AG04450 (cell line): ENCODE results near the gene KIFC1. TPM values are rescaled to one million over a fixed set of nuclear protein-coding genes. Genes with fewer than 3 reads are reported as not detected.
"Not testable (repeated sequence)": the region's sequence is repeated elsewhere in the genome, so short reads cannot be mapped to it uniquely, and the experiment has no call there.

ENCODE experiments used
- CTCF ChIA-PET: fragments of 300-600, 350-600 bp; formaldehyde crosslinking; extraction: SDS; loops from one replicate; lab custom pipeline; 2022; ENCODE audit warnings: antibody characterized with exemption, inconsistent platforms; lab: Charles Lee
- POLR2A ChIA-PET: fragments of 350-600 bp; formaldehyde crosslinking; extraction: SDS; loops from one replicate; lab custom pipeline; 2021; ENCODE audit warnings: antibody characterized with exemption, inconsistent platforms; lab: Yijun Ruan, JAX
- DNase-seq: peaks from one replicate; pipeline ENCODE4 v3.0.0-alpha.2; 2011; ENCODE audit warnings: low read depth, low spot score
- H3K27ac ChIP-seq: one replicate; pipeline ENCODE4 v1.5.1; 2012; ENCODE audit warnings: low read depth, low read length, control low read depth
- H3K27me3 ChIP-seq: one replicate; pipeline ENCODE4 v1.6.0; 2012; ENCODE audit warnings: low read length; ENCODE audit not compliant: control insufficient read depth, insufficient read depth
- H3K4me3 ChIP-seq: 2 replicates; pipeline ENCODE4 v1.5.1; 2011; ENCODE audit warnings: mild to moderate bottlenecking, low read depth, low read length, control low read depth
- H3K9me3 ChIP-seq: 2 replicates; pipeline ENCODE4 v1.5.1; 2012; ENCODE audit warnings: low read length; ENCODE audit not compliant: control insufficient read depth, insufficient read depth
- polyA plus RNA-seq: library from polyadenylated mRNA; depleted of rRNA; stranded (reverse); fragments of >200 nt; gene quantifications from 2 replicates; pipeline ENCODE4 v1.2.3, GENCODE V29; 2011
- TF ChIP-seq, protein P1 (sequence below): IDR thresholded peaks from 2 replicates; pipeline ENCODE4 v1.5.1; 2011; ENCODE audit warnings: low read depth, low read length, control low read depth, inconsistent platforms

KIFC1 gene
- polyA plus RNA-seq, 1 experiment = 10.2 TPM

DNA sequence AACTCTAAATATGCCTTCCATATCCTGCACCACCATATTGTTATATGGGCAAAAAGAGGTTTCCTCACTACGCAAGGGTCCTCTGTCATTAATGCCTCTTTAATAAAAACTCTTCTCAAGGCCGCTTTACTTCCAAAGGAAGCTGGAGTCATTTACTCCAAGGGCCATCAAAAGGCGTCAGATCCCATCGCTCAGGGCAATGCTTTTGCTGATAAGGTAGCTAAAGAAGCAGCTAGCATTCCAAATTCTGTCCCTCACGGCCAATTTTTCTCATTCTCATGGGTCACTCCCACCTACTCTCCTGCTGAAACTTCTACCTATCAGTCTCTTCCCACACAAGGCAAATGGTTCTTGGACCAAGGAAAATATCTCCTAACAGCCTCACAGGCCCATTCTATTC lies 43.8 kb upstream of the KIFC1 start:
- CTCF ChIA-PET = no interaction called here
- POLR2A ChIA-PET = no interaction called here
- TF ChIP-seq, protein P1, sequence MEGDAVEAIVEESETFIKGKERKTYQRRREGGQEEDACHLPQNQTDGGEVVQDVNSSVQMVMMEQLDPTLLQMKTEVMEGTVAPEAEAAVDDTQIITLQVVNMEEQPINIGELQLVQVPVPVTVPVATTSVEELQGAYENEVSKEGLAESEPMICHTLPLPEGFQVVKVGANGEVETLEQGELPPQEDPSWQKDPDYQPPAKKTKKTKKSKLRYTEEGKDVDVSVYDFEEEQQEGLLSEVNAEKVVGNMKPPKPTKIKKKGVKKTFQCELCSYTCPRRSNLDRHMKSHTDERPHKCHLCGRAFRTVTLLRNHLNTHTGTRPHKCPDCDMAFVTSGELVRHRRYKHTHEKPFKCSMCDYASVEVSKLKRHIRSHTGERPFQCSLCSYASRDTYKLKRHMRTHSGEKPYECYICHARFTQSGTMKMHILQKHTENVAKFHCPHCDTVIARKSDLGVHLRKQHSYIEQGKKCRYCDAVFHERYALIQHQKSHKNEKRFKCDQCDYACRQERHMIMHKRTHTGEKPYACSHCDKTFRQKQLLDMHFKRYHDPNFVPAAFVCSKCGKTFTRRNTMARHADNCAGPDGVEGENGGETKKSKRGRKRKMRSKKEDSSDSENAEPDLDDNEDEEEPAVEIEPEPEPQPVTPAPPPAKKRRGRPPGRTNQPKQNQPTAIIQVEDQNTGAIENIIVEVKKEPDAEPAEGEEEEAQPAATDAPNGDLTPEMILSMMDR = no peak

GRCh38 chr6:33355860-33356259 lies 35.8 kb upstream of the KIFC1 start:
- DNase-seq, H3K9me3 ChIP-seq, POLR2A ChIA-PET, H3K27ac ChIP-seq, CTCF ChIA-PET, H3K4me3 ChIP-seq: not testable (repeated sequence)
- H3K27me3 ChIP-seq = peaks cover 17% of the 10 kb centered on the region

More for the DNA sequence above, 43.8 kb upstream of the KIFC1 start:
- DNase-seq = no peak
- Histone ChIP-seq H3K27ac (no peak overlapping the region), H3K4me3 (no peak overlapping the region), H3K27me3 (peaks cover 6% of the 10 kb centered on the region), H3K9me3 (no peaks in the 10 kb centered on the region)

DNA sequence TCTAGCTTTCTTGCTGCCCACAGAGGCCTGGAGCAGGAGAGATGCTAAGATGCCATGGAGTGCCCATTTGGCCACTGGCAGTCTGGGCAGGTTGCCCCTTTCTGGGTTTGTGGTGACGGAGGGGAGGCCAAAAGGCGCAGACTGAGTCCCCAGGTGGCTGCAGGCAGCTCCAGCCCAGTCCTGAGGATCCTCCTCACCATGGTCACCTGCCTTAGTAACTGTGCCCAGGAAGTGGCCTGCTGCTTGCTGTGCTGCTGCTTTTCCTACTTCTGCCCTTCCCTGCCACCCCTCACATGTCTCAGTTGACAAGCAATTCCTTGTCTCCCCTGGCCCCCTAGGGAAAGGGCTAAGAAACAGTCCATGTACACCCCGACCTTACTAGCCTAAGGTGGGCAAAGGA lies 35.3 kb upstream of the KIFC1 start:
- DNase-seq = no peak
- POLR2A ChIA-PET = no interaction called here
- no peaks in the 10 kb centered on the region; the same call in 1 of the 2 replicates for H3K9me3 ChIP-seq
- H3K27me3 ChIP-seq = peaks cover 17% of the 10 kb centered on the region
- H3K4me3 ChIP-seq = no peak overlapping the region
- TF ChIP-seq, protein P1 = no peak
- CTCF ChIA-PET = no interaction called here
- H3K27ac ChIP-seq = no peak overlapping the region

DNA sequence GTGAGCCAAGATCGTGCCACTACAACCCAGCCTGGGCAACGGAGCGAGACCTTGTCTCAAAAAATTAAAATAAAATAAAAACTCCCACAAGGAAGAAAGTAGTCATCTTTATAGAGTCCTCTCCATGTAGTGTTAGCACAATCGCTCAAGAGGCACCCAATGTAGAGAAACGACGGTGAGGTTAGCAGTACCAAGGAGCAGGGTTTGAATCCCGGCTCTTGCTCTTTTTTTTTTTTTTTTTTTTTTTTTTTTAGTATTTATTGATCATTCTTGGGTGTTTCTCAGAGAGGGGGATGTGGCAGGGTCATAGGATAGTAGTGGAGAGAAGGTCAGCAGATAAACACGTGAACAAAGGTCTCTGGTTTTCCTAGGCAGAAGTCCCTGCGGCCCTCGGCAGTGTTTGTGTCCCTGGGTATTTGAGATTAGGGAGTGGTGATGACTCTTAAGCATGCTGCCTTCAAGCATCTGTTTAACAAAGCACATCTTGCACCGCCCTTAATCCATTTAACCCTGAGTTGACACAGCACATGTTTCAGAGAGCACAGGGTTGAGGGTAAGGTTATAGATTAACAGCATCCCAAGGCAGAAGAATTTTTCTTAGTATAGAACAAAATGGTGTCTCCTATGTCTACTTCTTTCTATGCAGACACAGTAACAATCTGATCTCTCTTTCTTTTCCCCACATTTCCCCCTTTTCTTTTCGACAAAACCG lies 34.3 kb upstream of the KIFC1 start:
- DNase-seq, H3K9me3 ChIP-seq, H3K4me3 ChIP-seq, POLR2A ChIA-PET, H3K27ac ChIP-seq, CTCF ChIA-PET: not testable (repeated sequence)
- H3K27me3 ChIP-seq = peaks cover 17% of the 10 kb centered on the region

DNA sequence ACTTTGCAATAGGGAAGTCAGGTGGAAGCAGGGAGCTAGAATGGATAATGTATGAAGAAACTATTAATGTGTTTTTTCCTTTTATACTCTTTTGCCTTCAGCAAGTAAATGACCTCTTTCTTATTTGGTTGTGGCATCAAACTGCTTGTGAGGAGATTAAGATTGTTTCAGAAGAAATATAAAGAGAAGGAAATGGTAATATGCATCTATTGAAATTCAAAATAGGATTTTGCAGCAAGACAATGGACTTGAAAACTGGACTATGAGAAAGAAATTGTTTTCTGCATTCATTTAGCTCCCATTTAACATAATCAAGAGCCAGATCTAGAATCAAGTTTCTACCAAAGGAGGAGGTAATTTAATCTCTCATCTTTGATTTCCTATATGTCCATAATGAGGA lies 32.3 kb upstream of the KIFC1 start:
- Histone ChIP-seq H3K27ac (no peak overlapping the region), H3K4me3 (no peak overlapping the region), H3K9me3 (no peaks in the 10 kb centered on the region; the same call in 1 of the 2 replicates), H3K27me3 (peaks cover 13% of the 10 kb centered on the region)
- POLR2A ChIA-PET = no interaction called here
- no peak for DNase-seq
- TF ChIP-seq, protein P1 = no peak
- CTCF ChIA-PET = interaction anchor here (1.4 kb wide), 1 partner anchor 14 kb away, joined by 3 read pairs; no protein-coding TSS in a partner anchor

- CTCF ChIA-PET = interaction anchor here (1.5 to 2.0 kb wide), 2 partner anchors 12 to 21 kb away, joined by 5 to 7 read pairs; no protein-coding TSS in a partner anchor
- H3K4me3 ChIP-seq, H3K9me3 ChIP-seq, H3K27ac ChIP-seq, POLR2A ChIA-PET, H3K27me3 ChIP-seq, DNase-seq: not testable (repeated sequence)
Measured at GRCh38 chr6:33363486-33363885, 28.1 kb upstream of the KIFC1 start.

- ChIA-PET POLR2A (interaction anchor here (0.5 kb wide), 1 partner anchor 47 kb away, joined by 3 read pairs; the partner anchor contains the start of gene ZBTB22), CTCF (interaction anchor here (1.5 kb wide), 1 partner anchor 10 kb away, joined by 5 read pairs; no protein-coding TSS in a partner anchor)
- not testable (repeated sequence) for H3K9me3 ChIP-seq, H3K27ac ChIP-seq, H3K4me3 ChIP-seq, H3K27me3 ChIP-seq, DNase-seq
Measured at GRCh38 chr6:33364475-33365205, 27.0 kb upstream of the KIFC1 start.

- CTCF ChIA-PET, H3K9me3 ChIP-seq, DNase-seq, POLR2A ChIA-PET, H3K27ac ChIP-seq, H3K4me3 ChIP-seq, H3K27me3 ChIP-seq: not testable (repeated sequence)
Measured at GRCh38 chr6:33365206-33365971, 26.2 kb upstream of the KIFC1 start.
